NCI-H526 treated with DMSO at 0.1 percent for 48 hours (cell line): ENCODE results near the gene CHEK2.
"Not testable (repeated sequence)": the region's sequence is repeated elsewhere in the genome, so short reads cannot be mapped to it uniquely, and the experiment has no call there.

Experiments used
- DNase-seq: peaks from one replicate; lab custom pipeline; 2025; lab: John Stamatoyannopoulos, UW

The CHEK2 gene

GRCh38 chr22:28741200-28741784 lies 328 bp downstream of the CHEK2 start:
- peak; percentile 41 for DNase-seq

- DNase-seq: not testable (repeated sequence)
These were observed 2.7 kb downstream of the CHEK2 start for GRCh38 chr22:28738876-28739275.

GRCh38 chr22:28737701-28738100 lies 3.9 kb downstream of the CHEK2 start:
- DNase-seq: no peak

GRCh38 chr22:28736301-28737155 lies 5.1 kb downstream of the CHEK2 start:
- DNase-seq: no peak

GRCh38 chr22:28734393-28734792 lies 7.2 kb downstream of the CHEK2 start:
- no peak for DNase-seq

- no peak for DNase-seq
These were observed 11.4 kb downstream of the CHEK2 start for GRCh38 chr22:28730179-28730578.

GRCh38 chr22:28728621-28729313 lies 12.9 kb downstream of the CHEK2 start:
- no peak for DNase-seq

GRCh38 chr22:28728002-28728401 lies 13.6 kb downstream of the CHEK2 start:
- DNase-seq: no peak

- DNase-seq: no peak
These were observed 23.6 kb downstream of the CHEK2 start for GRCh38 chr22:28718044-28718443.

- DNase-seq: no peak
These were observed 24.9 kb downstream of the CHEK2 start for GRCh38 chr22:28716686-28717085.

GRCh38 chr22:28715611-28716010 lies 26.0 kb downstream of the CHEK2 start:
- DNase-seq: no peak

GRCh38 chr22:28714043-28714628 lies 27.5 kb downstream of the CHEK2 start:
- no peak for DNase-seq

- no peak for DNase-seq
These were observed 29.5 kb downstream of the CHEK2 start for GRCh38 chr22:28711820-28712777.

GRCh38 chr22:28711341-28711740 lies 30.3 kb downstream of the CHEK2 start:
- no peak for DNase-seq

- no peak for DNase-seq
These were observed 30.9 kb downstream of the CHEK2 start for GRCh38 chr22:28710576-28711191.

GRCh38 chr22:28710107-28710506 lies 31.5 kb downstream of the CHEK2 start:
- DNase-seq: no peak

GRCh38 chr22:28706845-28707244 lies 34.8 kb downstream of the CHEK2 start:
- DNase-seq: no peak

- no peak for DNase-seq
These were observed 38.2 kb downstream of the CHEK2 start for GRCh38 chr22:28703436-28703835.

- DNase-seq: no peak
These were observed 38.7 kb downstream of the CHEK2 start for GRCh38 chr22:28702891-28703290.

GRCh38 chr22:28693041-28693760 lies 48.4 kb downstream of the CHEK2 start:
- not testable (repeated sequence) for DNase-seq
